Renal cortex interstitium (tissue), 15 donors: ENCODE measurements around the gene C2orf68. TPM values are rescaled to one million over a fixed set of nuclear protein-coding genes. Genes with fewer than 3 reads are reported as not detected.
"Not testable (repeated sequence)": the region's sequence is repeated elsewhere in the genome, so short reads cannot be mapped to it uniquely, and the experiment has no call there.

ENCODE experiments used
- DNase-seq, 11 donors: peaks; one replicate each; pipeline ENCODE4 v3.0.0-alpha.2; 2013; ENCODE audit warnings: low read depth in 9 of 11, low spot score in 4 of 11; ENCODE audit errors: extremely low read depth in 1 of 11
- long read RNA-seq, 16 experiments: transcript quantifications; one replicate each; lab custom pipeline, GENCODE V29; 2026
- polyA plus RNA-seq, 3 donors: library from polyadenylated mRNA; unstranded; fragments of 120-200 nt; gene quantifications; one replicate each; pipeline ENCODE4 v1.2.1, GENCODE V29; 2013; ENCODE audit not compliant: insufficient read length in 3 of 3

The C2orf68 gene
- 10 to 100 TPM; 56.2 to 81.2 (median 61.1) TPM for polyA plus RNA-seq
- long read RNA-seq, donor 1, transcript C2orf68-201 (4 exons, 2,837 nt): major isoform, 5 of 9 reads
- long read RNA-seq, donor 1, partial matches to known transcripts: 0 of 9 reads
- long read RNA-seq, donor 1, other reads (novel, unspliced or antisense): 0 of 9 reads
- long read RNA-seq, donor 2, transcript C2orf68-201 (4 exons, 2,837 nt): major isoform, 7 of 11 reads
- long read RNA-seq, donor 2, partial matches to known transcripts: 0 of 11 reads
- long read RNA-seq, donor 2, other reads (novel, unspliced or antisense): 0 of 11 reads
- long read RNA-seq, donor 3, transcript C2orf68-201 (4 exons, 2,837 nt): major isoform, 12 of 18 reads
- long read RNA-seq, donor 3, partial matches to known transcripts: 0 of 18 reads
- long read RNA-seq, donor 3, other reads (novel, unspliced or antisense): 0 of 18 reads
- long read RNA-seq, donor 4, transcript C2orf68-201 (4 exons, 2,837 nt): major isoform, 11 of 15 reads
- long read RNA-seq, donor 4, partial matches to known transcripts: 0 of 15 reads
- long read RNA-seq, donor 4, other reads (novel, unspliced or antisense): 0 of 15 reads
- long read RNA-seq, donor 5: 0 reads
- long read RNA-seq, donor 6, transcript C2orf68-202 (2 exons, 1,722 nt): major isoform, 8 of 14 reads
- long read RNA-seq, donor 6, partial matches to known transcripts: 0 of 14 reads
- long read RNA-seq, donor 6, other reads (novel, unspliced or antisense): 0 of 14 reads
- long read RNA-seq, donor 7, transcript C2orf68-201 (4 exons, 2,837 nt): major isoform, 7 of 10 reads
- long read RNA-seq, donor 7, partial matches to known transcripts: 0 of 10 reads
- long read RNA-seq, donor 7, other reads (novel, unspliced or antisense): 0 of 10 reads
- long read RNA-seq, donor 8, transcript C2orf68-201 (4 exons, 2,837 nt): major isoform, 14 of 30 reads
- long read RNA-seq, donor 8, transcript C2orf68-202 (2 exons, 1,722 nt): minor isoform, 11 of 30 reads
- long read RNA-seq, donor 8, partial matches to known transcripts: 0 of 30 reads
- long read RNA-seq, donor 8, other reads (novel, unspliced or antisense): 0 of 30 reads
- long read RNA-seq, donor 9, transcript C2orf68-201 (4 exons, 2,837 nt): major isoform, 5 of 15 reads
- long read RNA-seq, donor 9, partial matches to known transcripts: 0 of 15 reads
- long read RNA-seq, donor 9, other reads (novel, unspliced or antisense): 8 of 15 reads
- long read RNA-seq, donor 10, transcript C2orf68-201 (4 exons, 2,837 nt): major isoform, 11 of 14 reads
- long read RNA-seq, donor 10, partial matches to known transcripts: 0 of 14 reads
- long read RNA-seq, donor 10, other reads (novel, unspliced or antisense): 0 of 14 reads
- long read RNA-seq, donor 11, transcript C2orf68-201 (4 exons, 2,837 nt): major isoform, 7 of 10 reads
- long read RNA-seq, donor 11, partial matches to known transcripts: 0 of 10 reads
- long read RNA-seq, donor 11, other reads (novel, unspliced or antisense): 0 of 10 reads
- long read RNA-seq, donor 12, transcript C2orf68-201 (4 exons, 2,837 nt): major isoform, 5 of 43 reads
- long read RNA-seq, donor 12, partial matches to known transcripts: 28 of 43 reads
- long read RNA-seq, donor 12, other reads (novel, unspliced or antisense): 5 of 43 reads
- long read RNA-seq, donor 13, transcript C2orf68-201 (4 exons, 2,837 nt): major isoform, 13 of 25 reads
- long read RNA-seq, donor 13, partial matches to known transcripts: 5 of 25 reads
- long read RNA-seq, donor 13, other reads (novel, unspliced or antisense): 0 of 25 reads
- long read RNA-seq, donor 14, transcript C2orf68-201 (4 exons, 2,837 nt): major isoform, 8 of 15 reads
- long read RNA-seq, donor 14, partial matches to known transcripts: 0 of 15 reads
- long read RNA-seq, donor 14, other reads (novel, unspliced or antisense): 0 of 15 reads
- long read RNA-seq, donor 15, partial matches to known transcripts: 0 of 4 reads
- long read RNA-seq, donor 15, other reads (novel, unspliced or antisense): 0 of 4 reads
- long read RNA-seq, donor 16, transcript C2orf68-201 (4 exons, 2,837 nt): major isoform, 21 of 36 reads
- long read RNA-seq, donor 16, transcript C2orf68-202 (2 exons, 1,722 nt): minor isoform, 11 of 36 reads
- long read RNA-seq, donor 16, partial matches to known transcripts: 0 of 36 reads
- long read RNA-seq, donor 16, other reads (novel, unspliced or antisense): 0 of 36 reads

GRCh38 chr2:85611705-85612587 lies at the start of gene C2orf68:
C2orf68 (minus strand) TSS chr2:85612066; CDS start chr2:85611984, 82 bp downstream.
- peak in 10 of 11 donors; percentile 77 to 93 (median 86) for DNase-seq

DNA sequence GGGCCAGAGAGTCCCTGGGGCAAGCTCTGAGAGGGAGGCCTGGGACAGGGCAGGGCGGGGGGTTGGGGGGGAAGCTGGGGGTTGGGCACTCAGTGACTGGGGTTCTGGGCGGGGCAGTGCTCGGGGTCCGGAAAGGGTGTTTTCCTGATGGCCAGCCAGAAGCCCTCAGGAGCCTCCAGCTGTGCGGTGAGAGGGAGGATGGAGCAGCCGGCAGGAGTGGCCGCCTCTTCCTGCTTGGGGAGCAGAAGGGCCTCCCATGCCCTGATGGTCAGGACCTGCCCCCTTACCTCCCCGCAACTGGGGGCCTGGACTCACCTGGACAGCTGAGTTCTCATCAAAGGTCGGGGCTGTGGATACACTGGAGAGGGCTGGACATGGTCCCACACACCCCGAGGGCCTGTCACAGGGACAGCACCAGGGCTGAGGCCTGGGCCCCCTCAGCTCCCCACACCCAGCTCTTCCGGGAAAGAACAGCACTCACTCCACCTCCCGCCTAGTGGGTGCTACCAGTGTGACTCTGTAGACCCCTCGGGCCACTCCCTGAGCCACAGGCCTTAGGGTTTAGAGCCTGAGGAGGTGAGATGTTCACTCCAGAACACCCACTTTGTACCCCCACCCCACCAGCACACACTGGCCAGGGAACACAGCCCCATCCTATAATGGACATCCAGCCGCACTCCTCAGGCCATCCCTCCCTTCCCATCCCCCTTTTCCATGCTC lies 49.4 kb upstream of the C2orf68 start:
- no peak for DNase-seq

DNA sequence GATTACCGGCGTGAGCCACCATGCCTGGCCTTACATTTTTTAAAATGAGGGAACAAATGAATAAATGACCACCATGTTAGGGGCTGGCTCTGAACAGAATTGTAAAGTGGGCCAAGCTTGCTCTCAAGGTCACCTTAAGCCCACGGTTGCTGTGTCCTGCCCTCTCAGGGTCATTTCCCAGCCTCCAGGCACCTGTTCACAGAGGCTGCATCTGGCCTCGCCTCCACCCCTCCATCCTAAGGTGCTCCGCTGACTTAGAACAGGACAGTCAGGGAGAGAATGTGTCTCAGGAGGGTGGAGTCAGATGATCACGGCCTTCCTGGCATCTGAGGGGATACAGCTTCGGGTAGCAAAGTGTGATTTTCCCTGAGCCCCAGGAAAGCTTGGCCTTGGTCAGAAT lies 48.9 kb upstream of the C2orf68 start:
- DNase-seq: no peak

DNA sequence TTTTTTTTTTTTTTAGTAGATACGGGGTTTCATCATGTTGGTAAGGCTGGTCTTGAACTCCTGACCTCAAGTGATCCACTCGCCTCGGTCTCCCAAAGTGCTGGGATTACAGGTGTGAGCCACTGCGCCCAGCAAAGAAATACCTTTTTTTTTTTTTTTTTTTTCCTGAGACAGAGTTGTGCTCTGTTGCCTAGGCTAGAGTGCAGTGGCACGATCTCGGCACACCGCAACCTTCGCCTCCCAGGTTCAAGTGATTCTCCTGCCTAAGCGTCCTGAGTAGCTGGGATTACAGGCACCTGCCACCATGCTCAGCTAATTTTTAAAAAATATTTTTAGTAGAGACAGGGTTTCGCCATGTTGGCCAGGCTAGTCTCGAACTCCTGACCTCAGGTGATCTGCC lies 48.4 kb upstream of the C2orf68 start:
- not testable (repeated sequence) for DNase-seq

DNA sequence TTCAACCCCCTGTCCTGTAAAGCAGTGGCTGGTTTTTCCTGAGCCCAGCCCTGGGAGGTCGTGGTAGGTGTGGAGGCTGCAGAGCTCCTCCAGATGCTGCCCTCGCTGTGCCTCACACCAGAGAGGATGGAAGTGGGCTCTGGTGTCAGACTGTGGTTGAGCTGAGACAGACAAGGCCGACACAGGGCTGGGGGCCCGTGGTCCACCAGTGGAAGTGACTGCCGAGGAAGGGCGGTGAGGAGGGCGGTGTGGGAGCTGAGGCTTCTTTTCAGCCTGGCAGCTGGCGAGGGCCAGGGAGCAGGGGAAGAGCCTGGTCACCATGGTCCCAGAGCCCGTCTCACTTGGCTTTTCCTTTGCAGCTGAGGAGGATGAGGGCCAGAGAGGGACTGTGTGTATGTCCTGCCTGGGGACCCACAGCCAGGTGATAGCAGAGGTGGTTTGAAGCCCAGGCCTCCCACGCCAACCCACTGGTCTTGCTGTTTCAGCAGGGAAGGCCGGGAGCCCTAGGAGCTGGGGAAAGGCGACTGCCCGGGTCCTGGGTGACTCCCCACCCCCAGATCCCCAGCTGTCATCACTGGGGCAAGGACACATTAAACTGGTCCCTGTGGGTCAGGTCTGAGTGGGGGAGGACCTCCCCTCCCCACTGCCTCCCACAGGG lies 47.6 kb upstream of the C2orf68 start:
- no peak for DNase-seq

DNA sequence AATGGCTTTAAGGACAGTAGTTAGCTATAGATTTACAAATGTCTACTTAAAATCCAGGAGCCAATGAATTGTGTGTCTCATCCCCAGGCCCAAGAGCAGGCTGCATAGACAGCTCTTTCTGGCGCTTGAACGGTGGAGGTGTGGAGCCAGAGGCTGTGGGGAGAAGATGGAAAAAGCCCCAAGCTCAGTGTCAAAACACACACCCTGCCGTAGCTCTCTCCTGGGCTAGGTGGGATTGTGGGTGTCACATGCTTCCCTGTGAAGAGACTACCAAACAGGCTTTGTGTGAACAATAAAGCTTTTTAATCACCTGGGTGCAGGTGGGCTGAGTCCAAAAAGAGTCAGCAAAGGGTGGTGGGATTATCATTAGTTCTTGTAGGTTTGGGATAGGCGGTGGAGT lies 45.5 kb upstream of the C2orf68 start:
- DNase-seq: not testable (repeated sequence)

DNA sequence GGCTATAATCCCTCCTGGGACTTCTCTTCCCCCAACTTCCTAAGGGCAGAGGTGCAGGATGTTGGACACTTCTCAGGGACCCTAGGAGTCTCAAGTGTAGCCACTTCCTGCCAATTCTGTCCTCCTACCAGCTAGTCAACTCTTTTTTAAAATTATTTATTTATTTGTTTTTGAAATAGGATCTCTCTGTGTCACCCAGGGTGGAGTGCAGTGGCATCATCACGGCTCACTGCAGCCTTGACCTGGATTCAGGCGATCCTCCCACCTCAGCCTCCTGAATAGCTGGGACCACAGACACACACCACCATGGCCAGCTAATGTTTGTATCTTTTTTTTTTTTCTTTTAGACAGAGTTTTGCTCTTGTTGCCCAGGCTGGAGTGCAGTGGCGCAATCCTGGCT lies 44.6 kb upstream of the C2orf68 start:
- no peak for DNase-seq

DNA sequence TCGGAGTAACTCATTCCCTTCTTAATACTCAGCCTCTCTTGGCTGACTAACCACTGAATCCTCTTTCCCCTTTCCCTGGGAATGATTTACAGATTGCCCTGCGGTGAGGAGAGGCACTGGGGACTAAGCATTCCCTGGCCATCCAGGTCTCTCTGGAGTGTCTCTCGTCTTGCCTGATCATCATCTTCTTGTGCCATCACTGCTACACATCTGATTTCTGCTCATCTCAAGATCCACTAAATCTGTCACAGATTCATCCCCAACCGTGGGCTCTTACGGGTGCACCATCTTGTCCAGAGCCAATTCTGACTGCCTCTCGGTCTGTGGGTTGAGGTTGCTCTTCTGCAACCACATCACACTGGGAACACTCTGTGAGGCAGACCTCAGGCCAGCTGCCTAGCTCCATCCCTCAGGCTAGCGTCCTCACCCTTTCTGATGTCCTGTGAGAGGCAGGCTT lies 44.1 kb upstream of the C2orf68 start:
- no peak for DNase-seq

GRCh38 chr2:85653996-85654395 lies 42.1 kb upstream of the C2orf68 start:
- DNase-seq: no peak

DNA sequence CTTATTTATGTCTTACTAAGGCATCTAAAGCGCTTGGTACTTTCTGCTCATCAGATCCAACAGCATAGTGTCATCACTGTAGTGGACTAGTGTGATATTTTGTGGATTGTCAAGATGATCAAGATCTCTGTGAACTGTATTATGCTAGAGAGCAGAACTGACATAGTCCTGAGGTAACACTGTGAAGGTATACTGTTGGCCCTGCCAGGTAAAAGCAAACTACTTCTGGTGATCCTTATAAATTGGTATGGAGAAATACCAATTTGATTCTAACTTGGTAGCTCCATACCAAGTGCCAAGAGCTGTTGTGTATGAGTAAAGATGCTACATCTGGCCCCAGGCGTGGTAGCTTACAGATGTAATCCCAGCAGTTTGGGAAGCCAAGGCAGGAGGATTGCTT lies 40.2 kb upstream of the C2orf68 start:
- no peak for DNase-seq

DNA sequence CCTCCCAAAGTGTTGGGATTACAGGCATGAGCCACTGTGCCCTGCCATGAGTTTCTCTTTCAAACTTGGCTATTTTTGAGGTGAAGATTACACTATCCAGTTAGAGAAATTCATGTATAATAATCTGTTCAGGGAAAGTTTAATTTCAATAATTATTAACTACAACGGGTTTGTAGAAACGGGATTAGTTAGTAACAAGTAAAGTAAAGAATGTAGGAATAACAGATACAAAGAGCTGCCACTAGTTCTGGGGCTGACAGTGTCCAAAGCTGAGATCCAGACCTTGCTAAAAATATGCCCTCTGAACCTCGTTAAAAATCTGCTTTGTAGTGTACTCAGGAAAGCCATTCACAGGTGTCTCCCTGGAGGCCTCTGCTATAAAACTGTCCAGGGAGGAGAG lies 39.2 kb upstream of the C2orf68 start:
- no peak for DNase-seq

DNA sequence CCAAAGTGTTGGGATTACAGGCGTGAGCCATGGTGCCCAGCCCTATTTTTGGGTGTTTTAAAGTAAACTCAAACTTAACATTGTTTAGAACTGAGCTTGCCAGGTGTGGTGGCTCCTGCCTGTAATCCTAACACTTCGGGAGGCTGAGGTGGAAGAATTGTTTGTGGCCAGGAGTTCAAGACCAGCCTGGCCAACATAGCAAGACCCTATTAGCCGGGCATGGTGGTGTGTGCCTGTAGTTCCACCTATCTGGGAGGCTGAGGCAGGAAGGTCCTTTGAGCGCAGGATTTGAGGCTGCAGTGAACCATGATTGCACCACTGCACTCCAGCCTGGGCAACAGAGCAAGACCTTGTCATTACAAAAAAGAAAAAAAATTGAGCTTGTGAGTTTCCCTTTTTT lies 38.6 kb upstream of the C2orf68 start:
- DNase-seq: no peak

DNA sequence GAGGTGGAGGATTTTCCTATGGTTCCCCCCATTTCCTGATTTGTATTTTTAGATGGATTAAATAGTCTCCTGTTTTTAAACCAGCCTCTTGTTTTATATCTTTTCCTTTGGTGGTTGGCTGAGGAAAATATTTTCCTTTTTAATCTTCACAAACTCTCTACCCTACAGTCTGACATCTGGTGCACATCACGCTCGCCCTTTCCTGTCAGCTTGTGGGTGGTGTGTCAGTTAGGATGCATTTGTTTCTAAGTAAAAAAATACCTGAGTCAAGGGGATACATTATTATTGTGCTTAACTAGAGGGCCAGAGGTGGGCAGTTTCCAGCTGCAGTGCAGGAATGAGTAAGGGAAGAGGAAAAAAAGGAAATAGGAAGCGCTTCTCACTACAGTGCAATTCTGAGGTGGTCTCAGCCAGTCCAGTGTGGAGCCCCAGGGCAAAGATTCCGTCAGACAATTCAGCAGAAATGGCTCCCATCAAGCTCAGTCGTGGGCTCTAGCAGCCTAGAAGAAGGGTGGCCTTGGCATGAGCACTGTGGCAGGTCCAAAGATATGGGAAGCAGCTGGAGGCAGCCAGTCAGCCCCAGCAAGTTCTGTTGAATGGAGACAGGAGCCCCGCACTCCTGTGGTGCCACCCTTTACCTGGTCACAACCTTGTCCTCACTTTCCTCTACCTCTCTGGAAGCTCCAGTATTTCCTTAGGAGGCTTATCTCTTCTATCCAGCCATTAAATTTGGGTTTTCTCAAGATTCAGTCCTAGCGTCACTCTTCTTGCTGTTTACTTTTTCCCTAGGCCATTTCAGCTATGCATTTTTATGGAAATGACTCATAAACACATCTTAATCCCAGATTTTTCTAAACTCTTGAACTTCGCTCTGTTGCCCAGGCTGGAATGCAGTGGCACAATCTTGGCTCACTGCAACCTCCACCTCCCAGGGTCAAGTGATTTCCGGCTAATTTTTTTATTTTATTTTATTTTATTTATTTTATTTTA lies 37.6 kb upstream of the C2orf68 start:
- no peak for DNase-seq

DNA sequence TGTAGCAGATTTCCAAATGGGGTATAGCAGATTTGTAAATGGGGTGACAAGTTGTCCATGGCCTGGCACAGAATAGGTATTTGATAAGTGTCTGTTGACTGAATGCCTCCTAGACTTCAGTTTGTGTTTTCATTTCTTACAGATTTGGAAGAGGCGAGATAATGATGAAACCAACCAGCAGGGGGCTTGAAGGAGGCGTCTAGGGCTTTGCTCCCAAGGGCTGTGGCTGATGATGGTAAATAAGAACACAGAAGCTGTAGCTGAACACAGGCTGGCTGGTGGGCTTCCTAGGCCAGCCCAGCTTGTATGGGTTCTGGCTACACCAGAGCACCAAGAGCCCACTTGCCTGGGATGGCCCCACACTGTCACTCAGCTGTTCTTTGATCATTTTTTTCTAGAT lies 36.8 kb upstream of the C2orf68 start:
- no peak for DNase-seq
